ENCODE measurements around the gene SYNPO2. TPM values are rescaled to one million over a fixed set of nuclear protein-coding genes. Genes with fewer than 3 reads are reported as not detected.
"Not testable (repeated sequence)": the region's sequence is repeated elsewhere in the genome, so short reads cannot be mapped to it uniquely, and the experiment has no call there.

Gene SYNPO2
- total RNA-seq, 3 donors from 2014 or later, result 0.15 to 0.27 (median 0.24) TPM

GRCh38 chr4:118865091-118865708 lies 23.5 kb upstream of the SYNPO2 start:
- H3K4me3 Mint-ChIP-seq, result no peak overlapping the region
- DNase-seq (no peak), ATAC-seq (no peak)
- H3K27me3 Mint-ChIP-seq (ENCODE audit: low read depth), result no peaks in the 10 kb centered on the region
- no peaks in the 10 kb centered on the region for H3K9me3 Mint-ChIP-seq
- H3K36me3 Mint-ChIP-seq (ENCODE audit: insufficient read depth), result peaks cover 1% of the 10 kb centered on the region
- no peaks in the 10 kb centered on the region for H3K4me1 Mint-ChIP-seq (ENCODE audit: low read depth)

GRCh38 chr4:118866442-118866841 lies 22.2 kb upstream of the SYNPO2 start:
- no peak for ATAC-seq
- DNase-seq, result no peak
- Mint-ChIP-seq H3K4me1 (ENCODE audit: low read depth) (no peaks in the 10 kb centered on the region), H3K9me3 (no peaks in the 10 kb centered on the region), H3K4me3 (no peak overlapping the region), H3K27me3 (ENCODE audit: low read depth) (no peaks in the 10 kb centered on the region), H3K36me3 (ENCODE audit: insufficient read depth) (peaks cover 1% of the 10 kb centered on the region)

GRCh38 chr4:118867311-118868067 lies 21.2 kb upstream of the SYNPO2 start:
- no peak for DNase-seq
- no peaks in the 10 kb centered on the region for H3K9me3 Mint-ChIP-seq
- no peaks in the 10 kb centered on the region for H3K27me3 Mint-ChIP-seq (ENCODE audit: low read depth)
- no peak for ATAC-seq
- H3K4me1 Mint-ChIP-seq (ENCODE audit: low read depth), result no peaks in the 10 kb centered on the region
- no peak overlapping the region for H3K4me3 Mint-ChIP-seq
- peaks cover 1% of the 10 kb centered on the region for H3K36me3 Mint-ChIP-seq (ENCODE audit: insufficient read depth)

GRCh38 chr4:118869808-118870342 lies 18.8 kb upstream of the SYNPO2 start:
- H3K27me3 Mint-ChIP-seq (ENCODE audit: low read depth), result no peaks in the 10 kb centered on the region
- DNase-seq, result no peak
- H3K4me3 Mint-ChIP-seq, result no peak overlapping the region
- no peaks in the 10 kb centered on the region for H3K9me3 Mint-ChIP-seq
- H3K36me3 Mint-ChIP-seq (ENCODE audit: insufficient read depth), result peaks cover 3% of the 10 kb centered on the region
- no peak for ATAC-seq
- no peaks in the 10 kb centered on the region for H3K4me1 Mint-ChIP-seq (ENCODE audit: low read depth)

- Mint-ChIP-seq H3K4me1 (ENCODE audit: low read depth) (no peaks in the 10 kb centered on the region), H3K36me3 (ENCODE audit: insufficient read depth) (peaks cover 6% of the 10 kb centered on the region), H3K4me3 (no peak overlapping the region), H3K9me3 (peaks cover under 1% of the 10 kb centered on the region), H3K27me3 (ENCODE audit: low read depth) (no peaks in the 10 kb centered on the region)
- DNase-seq (no peak), ATAC-seq (no peak)
These were observed 16.5 kb upstream of the SYNPO2 start for GRCh38 chr4:118872181-118872580.

GRCh38 chr4:118877797-118878196 lies 10.9 kb upstream of the SYNPO2 start:
- Mint-ChIP-seq H3K27me3 (ENCODE audit: low read depth) (no peaks in the 10 kb centered on the region), H3K4me1 (ENCODE audit: low read depth) (no peaks in the 10 kb centered on the region), H3K9me3 (peaks cover 9% of the 10 kb centered on the region), H3K4me3 (no peak overlapping the region), H3K36me3 (ENCODE audit: insufficient read depth) (peaks cover 9% of the 10 kb centered on the region)
- ATAC-seq (no peak), DNase-seq (no peak)

GRCh38 chr4:118878507-118878906 lies 10.1 kb upstream of the SYNPO2 start:
- not testable (repeated sequence) for H3K27me3 Mint-ChIP-seq (ENCODE audit: low read depth); DNase-seq; ATAC-seq; H3K4me3 Mint-ChIP-seq; H3K36me3 Mint-ChIP-seq (ENCODE audit: insufficient read depth); H3K9me3 Mint-ChIP-seq; H3K4me1 Mint-ChIP-seq (ENCODE audit: low read depth)

GRCh38 chr4:118879409-118879808 lies 9.2 kb upstream of the SYNPO2 start:
- Mint-ChIP-seq H3K36me3 (ENCODE audit: insufficient read depth) (peaks cover 8% of the 10 kb centered on the region), H3K27me3 (ENCODE audit: low read depth) (no peaks in the 10 kb centered on the region), H3K9me3 (peaks cover 9% of the 10 kb centered on the region), H3K4me1 (ENCODE audit: low read depth) (peaks cover 2% of the 10 kb centered on the region), H3K4me3 (no peak overlapping the region)
- DNase-seq, result no peak
- ATAC-seq, result no peak

- ATAC-seq (no peak), DNase-seq (no peak)
- peaks cover 2% of the 10 kb centered on the region for H3K4me1 Mint-ChIP-seq (ENCODE audit: low read depth)
- H3K36me3 Mint-ChIP-seq (ENCODE audit: insufficient read depth), result peaks cover 6% of the 10 kb centered on the region
- H3K9me3 Mint-ChIP-seq, result peaks cover 9% of the 10 kb centered on the region
- H3K27me3 Mint-ChIP-seq (ENCODE audit: low read depth), result no peaks in the 10 kb centered on the region
- H3K4me3 Mint-ChIP-seq, result no peak overlapping the region
These were observed 7.0 kb upstream of the SYNPO2 start for GRCh38 chr4:118881512-118882146.

- Mint-ChIP-seq H3K27me3 (ENCODE audit: low read depth) (peaks cover 9% of the 10 kb centered on the region), H3K4me1 (ENCODE audit: low read depth) (peaks cover 8% of the 10 kb centered on the region), H3K4me3 (no peak overlapping the region), H3K36me3 (ENCODE audit: insufficient read depth) (peaks cover under 1% of the 10 kb centered on the region), H3K9me3 (no peaks in the 10 kb centered on the region)
- ATAC-seq (no peak), DNase-seq (no peak)
These were observed 4.8 kb upstream of the SYNPO2 start for GRCh38 chr4:118883861-118884260.

GRCh38 chr4:118884716-118885115 lies 3.9 kb upstream of the SYNPO2 start:
- H3K27me3 Mint-ChIP-seq (ENCODE audit: low read depth), result peaks cover 15% of the 10 kb centered on the region
- no peak for DNase-seq
- H3K9me3 Mint-ChIP-seq, result no peaks in the 10 kb centered on the region
- no peak overlapping the region for H3K4me3 Mint-ChIP-seq
- H3K36me3 Mint-ChIP-seq (ENCODE audit: insufficient read depth), result no peaks in the 10 kb centered on the region
- ATAC-seq, result no peak
- peaks cover 13% of the 10 kb centered on the region for H3K4me1 Mint-ChIP-seq (ENCODE audit: low read depth)

- DNase-seq (no peak), ATAC-seq (no peak)
- Mint-ChIP-seq H3K4me1 (ENCODE audit: low read depth) (peaks cover 15% of the 10 kb centered on the region), H3K9me3 (no peaks in the 10 kb centered on the region), H3K4me3 (peak overlapping the region; percentile 78), H3K36me3 (ENCODE audit: insufficient read depth) (no peaks in the 10 kb centered on the region), H3K27me3 (ENCODE audit: low read depth) (peaks cover 27% of the 10 kb centered on the region)
These were observed 648 bp downstream of the SYNPO2 start for GRCh38 chr4:118889312-118889691.

GRCh38 chr4:118894034-118894433 lies 5.4 kb downstream of the SYNPO2 start:
- Mint-ChIP-seq H3K9me3 (no peaks in the 10 kb centered on the region), H3K4me3 (no peak overlapping the region), H3K4me1 (ENCODE audit: low read depth) (peaks cover 7% of the 10 kb centered on the region), H3K36me3 (ENCODE audit: insufficient read depth) (no peaks in the 10 kb centered on the region), H3K27me3 (ENCODE audit: low read depth) (peaks cover 17% of the 10 kb centered on the region)
- DNase-seq, result no peak
- no peak for ATAC-seq

GRCh38 chr4:118898221-118898620 lies 9.6 kb downstream of the SYNPO2 start:
- ATAC-seq (no peak), DNase-seq (no peak)
- Mint-ChIP-seq H3K4me3 (no peak overlapping the region), H3K4me1 (ENCODE audit: low read depth) (no peaks in the 10 kb centered on the region), H3K9me3 (no peaks in the 10 kb centered on the region), H3K27me3 (ENCODE audit: low read depth) (peaks cover 3% of the 10 kb centered on the region), H3K36me3 (ENCODE audit: insufficient read depth) (no peaks in the 10 kb centered on the region)
